SK-N-SH (cell line): ENCODE results near the gene PRICKLE3. TPM values are rescaled to one million over a fixed set of nuclear protein-coding genes. Genes with fewer than 3 reads are reported as not detected.

Experiments used
- CTCF ChIA-PET: fragments of 300-600, 350-600 bp; formaldehyde crosslinking; extraction: SDS; loops from one replicate; lab custom pipeline; 2021; lab: Yijun Ruan, JAX
- POLR2A ChIA-PET: fragments of 350-600 bp; sonication (Branson Sonifier 250); formaldehyde crosslinking; extraction: SDS; loops from one replicate; lab custom pipeline; 2020; ENCODE audit warnings: antibody characterized with exemption, inconsistent platforms; lab: Yijun Ruan, JAX
- DNase-seq: peaks from one replicate; pipeline ENCODE4 v3.0.0; 2012
- H2AFZ ChIP-seq: fragments of 200-600 bp; sonication (generic); 2 replicates; pipeline ENCODE4 v1.8.1; 2016; ENCODE audit warnings: antibody characterized with exemption, mild to moderate bottlenecking, low read depth
- H3F3A ChIP-seq: fragments of 200-600 bp; sonication (generic); replicated peaks from 2 replicates; pipeline ENCODE3; 2016; ENCODE audit warnings: antibody characterized with exemption, mild to moderate bottlenecking; ENCODE audit not compliant: insufficient read depth
- H3K27ac ChIP-seq, 2 experiments: fragments of 200-500 bp in 1 of 2; fragments of 200-600 bp in 1 of 2; sonication (Bioruptor generic) in 1 of 2; sonication (generic), shearing (Covaris generic) in 1 of 2; 2 replicates each; pipeline versions ENCODE4 v1.5.1 to v1.6.1; 2014 to 2016; ENCODE audit warnings: low read depth in 2 of 2, inconsistent platforms in 1 of 2, low read length in 1 of 2, mild to moderate bottlenecking in 1 of 2, mixed read lengths in 1 of 2
- H3K27me3 ChIP-seq: fragments of 200-600 bp; sonication (generic), shearing (Covaris generic); 2 replicates; pipeline ENCODE4 v1.6.1; 2016; ENCODE audit warnings: mixed run types; ENCODE audit not compliant: insufficient read depth
- H3K36me3 ChIP-seq, 2 experiments: fragments of 200-500 bp in 1 of 2; fragments of 200-600 bp in 1 of 2; sonication (Bioruptor generic) in 1 of 2; sonication (generic) in 1 of 2; replicated peaks in 1 of 2; 2 replicates each; pipeline versions ENCODE3 to v1.5.1; 2014 to 2016; ENCODE audit warnings: low read length in 1 of 2, mild to moderate bottlenecking in 1 of 2; ENCODE audit not compliant: insufficient read depth in 2 of 2, control insufficient read depth in 1 of 2
- H3K4me1 ChIP-seq, 2 experiments: fragments of 200-500 bp in 1 of 2; fragments of 200-600 bp in 1 of 2; sonication (Bioruptor generic) in 1 of 2; sonication (generic), shearing (Covaris generic) in 1 of 2; 2 replicates each; pipeline versions ENCODE4 v1.5.1 to v1.6.1; 2014 to 2016; ENCODE audit warnings: low read depth in 1 of 2, low read length in 1 of 2, mixed run types in 1 of 2; ENCODE audit not compliant: insufficient read depth in 2 of 2, control insufficient read depth in 1 of 2
- H3K4me2 ChIP-seq: fragments of 200-600 bp; sonication (generic), shearing (Covaris generic); 2 replicates; pipeline ENCODE4 v1.6.1; 2017; ENCODE audit warnings: mixed run types
- H3K4me3 ChIP-seq, 2 experiments: fragments of 200-500 bp in 1 of 2; fragments of 200-600 bp in 1 of 2; sonication (Bioruptor generic) in 1 of 2; sonication (generic), shearing (Covaris generic) in 1 of 2; 2 replicates each; pipeline versions ENCODE4 v1.5.1 to v1.8.1; 2014 to 2016; ENCODE audit warnings: low read depth in 2 of 2, inconsistent platforms in 1 of 2, low read length in 1 of 2, mild to moderate bottlenecking in 1 of 2, mixed read lengths in 1 of 2, moderate library complexity in 1 of 2
- H3K79me2 ChIP-seq: fragments of 200-600 bp; sonication (generic); 2 replicates; pipeline ENCODE4 v1.8.1; 2017; ENCODE audit warnings: mild to moderate bottlenecking; ENCODE audit not compliant: insufficient read depth
- H3K9ac ChIP-seq: fragments of 200-600 bp; sonication (generic); 2 replicates; pipeline ENCODE4 v1.6.1; 2017; ENCODE audit warnings: mixed run types
- H3K9me2 ChIP-seq: fragments of 200-600 bp; sonication (generic); 2 replicates; pipeline ENCODE4 v1.6.1; 2017; ENCODE audit warnings: mixed run types
- H3K9me3 ChIP-seq: fragments of 200-600 bp; sonication (generic); 2 replicates; pipeline ENCODE4 v1.6.1; 2017; ENCODE audit warnings: mixed run types, mild to moderate bottlenecking, moderate library complexity
- H4K20me1 ChIP-seq: fragments of 200-600 bp; sonication (generic); 2 replicates; pipeline ENCODE4 v1.6.1; 2017; ENCODE audit warnings: mild to moderate bottlenecking, mixed run types; ENCODE audit not compliant: insufficient read depth
- CHD2 ChIP-seq: fragments of 150-350 bp; IDR thresholded peaks from 2 replicates; pipeline ENCODE4 v1.6.1; 2018; ENCODE audit warnings: low read length; ENCODE audit not compliant: partially characterized antibody
- ELF1 ChIP-seq: IDR thresholded peaks from 2 replicates; pipeline ENCODE4 v1.4.0; 2012
- EP300 ChIP-seq, 2 experiments: IDR thresholded peaks; 2 replicates each; pipeline versions ENCODE4 v1.4.0 to v1.6.1; 2012; ENCODE audit warnings: borderline replicate concordance in 1 of 2, low read depth in 1 of 2, low read length in 1 of 2
- FOXM1 ChIP-seq: IDR thresholded peaks from 2 replicates; pipeline ENCODE4 v1.4.0; 2012; ENCODE audit warnings: low read depth, mild to moderate bottlenecking
- GATA2 ChIP-seq: sonication (generic); formaldehyde crosslinking; IDR thresholded peaks from 2 replicates; pipeline ENCODE4 v1.5.0; 2020; ENCODE audit warnings: mild to moderate bottlenecking, missing genetic modification reagents
- JUND ChIP-seq: IDR thresholded peaks from 2 replicates; pipeline ENCODE4 v1.4.0; 2012
- MEF2A ChIP-seq: IDR thresholded peaks from 2 replicates; pipeline ENCODE4 v1.4.0; 2012; ENCODE audit warnings: low read depth, borderline replicate concordance
- MXI1 ChIP-seq: IDR thresholded peaks from 2 replicates; pipeline ENCODE4 v1.6.1; 2012; ENCODE audit warnings: mild to moderate bottlenecking, low read depth, low read length, improper control_type of control experiment
- NRF1 ChIP-seq: IDR thresholded peaks from 2 replicates; pipeline ENCODE4 v1.6.1; 2012; ENCODE audit warnings: low read depth, mild to moderate bottlenecking, low read length
- POLR2AphosphoS5 ChIP-seq: IDR thresholded peaks from 2 replicates; pipeline ENCODE4 v1.6.1; 2012; ENCODE audit warnings: low read depth, low read length
- RCOR1 ChIP-seq: fragments of 150-350 bp; IDR thresholded peaks from 2 replicates; pipeline ENCODE4 v1.6.1; 2017; ENCODE audit warnings: antibody characterized with exemption, low read length
- RFX5 ChIP-seq: IDR thresholded peaks from 2 replicates; pipeline ENCODE4 v1.6.1; 2012; ENCODE audit warnings: mild to moderate bottlenecking, improper control_type of control experiment, low read length
- RXRA ChIP-seq: IDR thresholded peaks from 2 replicates; pipeline ENCODE4 v1.4.0; 2012; ENCODE audit warnings: low read depth, mild to moderate bottlenecking, borderline replicate concordance
- SIN3A ChIP-seq: IDR thresholded peaks from 2 replicates; pipeline ENCODE4 v1.6.1; 2012; ENCODE audit warnings: low read depth, mild to moderate bottlenecking, low read length, moderate library complexity, borderline replicate concordance
- TAF1 ChIP-seq: IDR thresholded peaks from 2 replicates; pipeline ENCODE4 v1.6.1; 2012; ENCODE audit warnings: low read depth, mild to moderate bottlenecking, low read length, moderate library complexity, borderline replicate concordance
- TCF12 ChIP-seq: IDR thresholded peaks from 2 replicates; pipeline ENCODE4 v1.4.0; 2012
- YY1 ChIP-seq: IDR thresholded peaks from 2 replicates; pipeline ENCODE4 v1.4.0; 2012; ENCODE audit warnings: low read depth, mild to moderate bottlenecking
- WGBS: methylation state at CpG from one replicate; pipeline ENCODE4 v1.1.6; 2017; ENCODE audit warnings: low lambda C conversion rate; 5-methylcytosine and 5-hydroxymethylcytosine counted together
- polyA plus RNA-seq, 3 experiments: library from polyadenylated mRNA; depleted of rRNA; stranded (reverse); fragments of >200 nt; gene quantifications; 2 replicates each; pipeline ENCODE4 v1.2.3, GENCODE V29; 2012
- TF ChIP-seq, protein P1 (sequence below): IDR thresholded peaks from 2 replicates; pipeline ENCODE4 v1.4.0; 2012; ENCODE audit warnings: low read depth
- TF ChIP-seq, protein P2 (sequence below): fragments of 150-350 bp; IDR thresholded peaks from 2 replicates; pipeline ENCODE4 v1.6.1; 2017; ENCODE audit warnings: antibody characterized with exemption, low read length, low read depth, borderline replicate concordance
- TF ChIP-seq, protein P3 (sequence below): IDR thresholded peaks from 2 replicates; pipeline ENCODE4 v1.4.0; 2012; ENCODE audit warnings: low read depth, borderline replicate concordance
- TF ChIP-seq, protein P4 (sequence below): fragments of 150-350 bp; IDR thresholded peaks from 2 replicates; pipeline ENCODE4 v1.6.1; 2016; ENCODE audit warnings: mild to moderate bottlenecking, low read depth, low read length
- TF ChIP-seq, protein P5 (sequence below): fragments of 200-600 bp; sonication (generic); IDR thresholded peaks from 2 replicates; pipeline ENCODE4 v1.6.1; 2017; ENCODE audit warnings: antibody characterized with exemption, mild to moderate bottlenecking, moderate library complexity

The PRICKLE3 gene
- polyA plus RNA-seq, 1 of the 3 experiments (the other 2 are of a cell fraction), result 0.07 TPM

DNA sequence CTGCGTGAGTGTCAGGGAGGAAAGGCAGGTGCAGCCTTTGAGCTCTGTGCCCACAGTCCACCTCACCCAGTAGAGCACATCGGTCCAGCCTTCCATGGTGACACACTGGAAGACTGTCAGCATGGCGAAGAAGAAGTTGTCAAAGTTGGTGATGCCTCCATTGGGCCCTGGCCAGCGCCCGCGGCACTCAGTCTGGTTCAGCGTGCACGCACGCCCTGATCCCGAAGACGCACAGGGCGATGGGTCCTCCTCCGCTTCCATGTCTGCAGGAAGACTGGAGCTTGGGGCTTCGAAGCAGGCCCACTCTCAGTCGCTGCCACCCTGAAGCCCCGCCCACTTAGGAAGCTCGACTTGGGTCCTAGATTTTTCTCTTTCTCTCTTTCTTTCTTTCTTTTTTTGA, 42.0 kb upstream of the PRICKLE3 start:
- Histone ChIP-seq H2AFZ (no peak overlapping the region), H3K9me3 (no peaks in the 10 kb centered on the region), H3K4me2 (no peak overlapping the region), H3K36me3 (no peaks in the 10 kb centered on the region), H3K27ac (no peak overlapping the region), H3K4me1 (no peaks in the 10 kb centered on the region), H3K4me3 (no peak overlapping the region), H4K20me1 (no peaks in the 10 kb centered on the region), H3F3A (no peaks in the 10 kb centered on the region), H3K9me2 (no peaks in the 10 kb centered on the region), H3K9ac (no peak overlapping the region), H3K27me3 (peaks cover 6% of the 10 kb centered on the region; the same call in 1 of the 2 replicates), H3K79me2 (no peaks in the 10 kb centered on the region)
- TF ChIP-seq SIN3A (no peak), ELF1 (no peak), MEF2A (no peak), YY1 (no peak)
- TF ChIP-seq, protein P1, sequence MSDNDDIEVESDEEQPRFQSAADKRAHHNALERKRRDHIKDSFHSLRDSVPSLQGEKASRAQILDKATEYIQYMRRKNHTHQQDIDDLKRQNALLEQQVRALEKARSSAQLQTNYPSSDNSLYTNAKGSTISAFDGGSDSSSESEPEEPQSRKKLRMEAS, result no peak
- TF ChIP-seq, protein P2, sequence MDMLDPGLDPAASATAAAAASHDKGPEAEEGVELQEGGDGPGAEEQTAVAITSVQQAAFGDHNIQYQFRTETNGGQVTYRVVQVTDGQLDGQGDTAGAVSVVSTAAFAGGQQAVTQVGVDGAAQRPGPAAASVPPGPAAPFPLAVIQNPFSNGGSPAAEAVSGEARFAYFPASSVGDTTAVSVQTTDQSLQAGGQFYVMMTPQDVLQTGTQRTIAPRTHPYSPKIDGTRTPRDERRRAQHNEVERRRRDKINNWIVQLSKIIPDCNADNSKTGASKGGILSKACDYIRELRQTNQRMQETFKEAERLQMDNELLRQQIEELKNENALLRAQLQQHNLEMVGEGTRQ, result no peak
- ChIA-PET CTCF (interaction anchor here (0.6 to 1.6 kb wide), 2 partner anchors 35 to 69 kb away, joined by 3 to 5 read pairs; no protein-coding TSS in a partner anchor), POLR2A (no interaction called here)
- DNase-seq, result no peak
- 51% methylated on average over 17 of the region's 17 CpGs for WGBS

DNA sequence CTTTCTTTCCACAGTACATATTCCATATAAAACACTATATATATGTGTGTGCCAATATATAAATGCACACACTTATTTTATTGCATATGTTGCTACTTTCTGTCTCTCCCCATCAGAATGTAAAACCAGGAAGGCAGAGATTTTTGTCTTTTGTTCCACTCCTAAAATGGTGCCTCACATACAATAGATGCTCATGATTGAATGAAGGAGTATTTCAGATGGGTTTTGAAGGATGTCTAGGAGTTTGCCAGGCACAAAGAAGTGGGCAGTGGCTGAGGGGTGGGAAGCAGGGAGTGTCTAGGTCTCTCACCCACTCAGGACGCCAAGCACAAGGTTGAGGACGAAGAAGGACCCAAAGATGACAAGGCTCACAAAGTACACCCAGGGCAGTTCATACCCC, 41.6 kb upstream of the PRICKLE3 start:
- TF ChIP-seq, protein P3, sequence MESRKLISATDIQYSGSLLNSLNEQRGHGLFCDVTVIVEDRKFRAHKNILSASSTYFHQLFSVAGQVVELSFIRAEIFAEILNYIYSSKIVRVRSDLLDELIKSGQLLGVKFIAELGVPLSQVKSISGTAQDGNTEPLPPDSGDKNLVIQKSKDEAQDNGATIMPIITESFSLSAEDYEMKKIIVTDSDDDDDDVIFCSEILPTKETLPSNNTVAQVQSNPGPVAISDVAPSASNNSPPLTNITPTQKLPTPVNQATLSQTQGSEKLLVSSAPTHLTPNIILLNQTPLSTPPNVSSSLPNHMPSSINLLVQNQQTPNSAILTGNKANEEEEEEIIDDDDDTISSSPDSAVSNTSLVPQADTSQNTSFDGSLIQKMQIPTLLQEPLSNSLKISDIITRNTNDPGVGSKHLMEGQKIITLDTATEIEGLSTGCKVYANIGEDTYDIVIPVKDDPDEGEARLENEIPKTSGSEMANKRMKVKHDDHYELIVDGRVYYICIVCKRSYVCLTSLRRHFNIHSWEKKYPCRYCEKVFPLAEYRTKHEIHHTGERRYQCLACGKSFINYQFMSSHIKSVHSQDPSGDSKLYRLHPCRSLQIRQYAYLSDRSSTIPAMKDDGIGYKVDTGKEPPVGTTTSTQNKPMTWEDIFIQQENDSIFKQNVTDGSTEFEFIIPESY, result no peak
- no peak for TF ChIP-seq YY1
- TF ChIP-seq, protein P4, sequence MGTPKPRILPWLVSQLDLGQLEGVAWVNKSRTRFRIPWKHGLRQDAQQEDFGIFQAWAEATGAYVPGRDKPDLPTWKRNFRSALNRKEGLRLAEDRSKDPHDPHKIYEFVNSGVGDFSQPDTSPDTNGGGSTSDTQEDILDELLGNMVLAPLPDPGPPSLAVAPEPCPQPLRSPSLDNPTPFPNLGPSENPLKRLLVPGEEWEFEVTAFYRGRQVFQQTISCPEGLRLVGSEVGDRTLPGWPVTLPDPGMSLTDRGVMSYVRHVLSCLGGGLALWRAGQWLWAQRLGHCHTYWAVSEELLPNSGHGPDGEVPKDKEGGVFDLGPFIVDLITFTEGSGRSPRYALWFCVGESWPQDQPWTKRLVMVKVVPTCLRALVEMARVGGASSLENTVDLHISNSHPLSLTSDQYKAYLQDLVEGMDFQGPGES, result no peak
- no peak for TF ChIP-seq RXRA
- TF ChIP-seq RFX5, result no peak
- TF ChIP-seq EP300 (IDR thresholded peaks at IDR 0.05; ENCODE audit: borderline replicate concordance in 1 of 2, low read depth in 1 of 2, low read length in 1 of 2), result no peak
- TF ChIP-seq, protein P1, result no peak
- no peak for TF ChIP-seq POLR2AphosphoS5
- no peak for TF ChIP-seq RCOR1
- no peak for TF ChIP-seq MXI1
- no peak for TF ChIP-seq SIN3A
- no peak for TF ChIP-seq JUND
- TF ChIP-seq, protein P5, sequence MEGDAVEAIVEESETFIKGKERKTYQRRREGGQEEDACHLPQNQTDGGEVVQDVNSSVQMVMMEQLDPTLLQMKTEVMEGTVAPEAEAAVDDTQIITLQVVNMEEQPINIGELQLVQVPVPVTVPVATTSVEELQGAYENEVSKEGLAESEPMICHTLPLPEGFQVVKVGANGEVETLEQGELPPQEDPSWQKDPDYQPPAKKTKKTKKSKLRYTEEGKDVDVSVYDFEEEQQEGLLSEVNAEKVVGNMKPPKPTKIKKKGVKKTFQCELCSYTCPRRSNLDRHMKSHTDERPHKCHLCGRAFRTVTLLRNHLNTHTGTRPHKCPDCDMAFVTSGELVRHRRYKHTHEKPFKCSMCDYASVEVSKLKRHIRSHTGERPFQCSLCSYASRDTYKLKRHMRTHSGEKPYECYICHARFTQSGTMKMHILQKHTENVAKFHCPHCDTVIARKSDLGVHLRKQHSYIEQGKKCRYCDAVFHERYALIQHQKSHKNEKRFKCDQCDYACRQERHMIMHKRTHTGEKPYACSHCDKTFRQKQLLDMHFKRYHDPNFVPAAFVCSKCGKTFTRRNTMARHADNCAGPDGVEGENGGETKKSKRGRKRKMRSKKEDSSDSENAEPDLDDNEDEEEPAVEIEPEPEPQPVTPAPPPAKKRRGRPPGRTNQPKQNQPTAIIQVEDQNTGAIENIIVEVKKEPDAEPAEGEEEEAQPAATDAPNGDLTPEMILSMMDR, result no peak
- no peak for TF ChIP-seq FOXM1
- TF ChIP-seq CHD2, result no peak
- TF ChIP-seq GATA2 (CRISPR knock-in tag), result no peak
- no peak for TF ChIP-seq TAF1
- no peak for TF ChIP-seq NRF1
- no peak for TF ChIP-seq TCF12
- TF ChIP-seq, all 33 proteins: peak for 0
- no peaks in the 10 kb centered on the region for H3K79me2 ChIP-seq
- H3K9me2 ChIP-seq, result no peaks in the 10 kb centered on the region
- H3K9ac ChIP-seq, result no peak overlapping the region
- no peaks in the 10 kb centered on the region for H3K4me1 ChIP-seq
- H3K4me2 ChIP-seq, result no peak overlapping the region
- no peaks in the 10 kb centered on the region for H3K9me3 ChIP-seq
- H4K20me1 ChIP-seq, result no peaks in the 10 kb centered on the region
- no peaks in the 10 kb centered on the region for H3K36me3 ChIP-seq
- H3K4me3 ChIP-seq, result no peak overlapping the region
- no peaks in the 10 kb centered on the region for H3F3A ChIP-seq
- peaks cover 6% of the 10 kb centered on the region; the same call in 1 of the 2 replicates for H3K27me3 ChIP-seq
- ChIA-PET POLR2A (no interaction called here), CTCF (interaction anchor here (0.6 to 1.6 kb wide), 2 partner anchors 35 to 70 kb away, joined by 3 to 5 read pairs; no protein-coding TSS in a partner anchor)
- no peak overlapping the region for H3K27ac ChIP-seq
- WGBS, result 8% methylated on average over 2 of the region's 2 CpGs
- no peak overlapping the region for H2AFZ ChIP-seq
- DNase-seq, result no peak
